ENCODE results near the gene TCF4.
A peak's percentile ranks its signal among the peaks of the same experiment; 100 is the strongest.

Gene TCF4

DNA sequence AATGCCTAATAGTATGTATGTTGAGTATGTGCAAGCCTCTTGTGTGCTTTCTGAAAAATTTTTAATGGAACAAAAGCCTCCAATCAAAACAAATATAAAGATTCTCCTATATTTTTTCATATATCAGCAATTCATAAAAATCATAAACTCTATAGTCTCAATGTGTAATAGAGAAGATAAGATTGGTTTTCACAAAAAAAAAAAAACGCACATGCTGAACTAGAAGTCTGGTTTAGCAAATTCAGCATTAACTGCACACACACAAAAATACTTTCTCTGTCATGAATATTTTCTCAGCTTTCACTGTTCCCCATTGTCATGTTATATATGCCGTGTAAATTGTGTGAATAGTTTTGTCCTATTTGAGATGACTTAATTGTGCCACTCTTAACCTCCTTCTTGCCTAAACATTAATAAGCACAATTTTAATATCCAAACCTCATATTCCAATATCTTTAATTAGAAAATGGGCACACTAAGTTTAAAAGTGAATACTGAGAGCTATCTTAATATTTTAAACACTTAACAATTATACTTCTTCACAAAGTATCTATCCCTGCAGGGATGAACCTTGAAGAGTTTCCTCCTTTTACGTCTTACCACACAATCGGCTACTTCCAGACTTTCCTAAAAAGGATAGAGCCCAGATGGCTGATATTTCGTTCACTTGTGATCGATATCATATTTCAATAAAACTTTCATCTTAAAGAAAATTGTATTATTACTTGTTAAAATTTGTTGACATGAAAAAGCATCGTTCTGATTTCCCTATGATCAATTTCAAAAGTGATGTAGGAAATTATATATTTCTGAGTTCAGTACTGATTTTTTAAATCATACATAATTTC lies 242.7 kb downstream of the TCF4 start (continued):
- TF ChIP-seq ZNF140 (tag by site-specific recombination; IDR thresholded peaks at IDR 0.05): no peak

GRCh38 chr18:55343396-55344073 lies 244.5 kb downstream of the TCF4 start:
- Histone ChIP-seq H3K4me1 (ENCODE audit: control insufficient read depth, insufficient read depth, low read length) (peaks cover 8% of the 10 kb centered on the region; the same call in 1 of the 2 replicates), H3K4me3 (ENCODE audit: low read depth, low read length) (no peak overlapping the region), H3K36me3 (ENCODE audit: control insufficient read depth in 2 of 2, insufficient read depth in 1 of 2, low read length in 2 of 2) (no peaks in the 10 kb centered on the region), H3K9me3 (ENCODE audit: control insufficient read depth, insufficient read depth, low read depth, low read length) (no peaks in the 10 kb centered on the region), H3K27ac (ENCODE audit: extremely low read depth, low read depth, low read length) (no peak overlapping the region)
- ChIA-PET CTCF (interaction anchor here (0.6 to 2.2 kb wide), 15 partner anchors 9 to 1233 kb away, joined by 3 to 7 read pairs (median 4); no protein-coding TSS in a partner anchor), POLR2A (no interaction called here)
- no peak for TF ChIP-seq ZFHX2 (tag by site-specific recombination; conservative IDR thresholded peaks at IDR 0.05)
- TF ChIP-seq, protein P1, sequence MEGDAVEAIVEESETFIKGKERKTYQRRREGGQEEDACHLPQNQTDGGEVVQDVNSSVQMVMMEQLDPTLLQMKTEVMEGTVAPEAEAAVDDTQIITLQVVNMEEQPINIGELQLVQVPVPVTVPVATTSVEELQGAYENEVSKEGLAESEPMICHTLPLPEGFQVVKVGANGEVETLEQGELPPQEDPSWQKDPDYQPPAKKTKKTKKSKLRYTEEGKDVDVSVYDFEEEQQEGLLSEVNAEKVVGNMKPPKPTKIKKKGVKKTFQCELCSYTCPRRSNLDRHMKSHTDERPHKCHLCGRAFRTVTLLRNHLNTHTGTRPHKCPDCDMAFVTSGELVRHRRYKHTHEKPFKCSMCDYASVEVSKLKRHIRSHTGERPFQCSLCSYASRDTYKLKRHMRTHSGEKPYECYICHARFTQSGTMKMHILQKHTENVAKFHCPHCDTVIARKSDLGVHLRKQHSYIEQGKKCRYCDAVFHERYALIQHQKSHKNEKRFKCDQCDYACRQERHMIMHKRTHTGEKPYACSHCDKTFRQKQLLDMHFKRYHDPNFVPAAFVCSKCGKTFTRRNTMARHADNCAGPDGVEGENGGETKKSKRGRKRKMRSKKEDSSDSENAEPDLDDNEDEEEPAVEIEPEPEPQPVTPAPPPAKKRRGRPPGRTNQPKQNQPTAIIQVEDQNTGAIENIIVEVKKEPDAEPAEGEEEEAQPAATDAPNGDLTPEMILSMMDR (tag by site-specific recombination; IDR thresholded peaks at IDR 0.05): peak; percentile 22; the same call in 1 of the 2 replicates
- peak; percentile 16 for TF ChIP-seq ZNF654 (tag by site-specific recombination; IDR thresholded peaks at IDR 0.05; ENCODE audit: low read depth)
- TF ChIP-seq, protein P2, sequence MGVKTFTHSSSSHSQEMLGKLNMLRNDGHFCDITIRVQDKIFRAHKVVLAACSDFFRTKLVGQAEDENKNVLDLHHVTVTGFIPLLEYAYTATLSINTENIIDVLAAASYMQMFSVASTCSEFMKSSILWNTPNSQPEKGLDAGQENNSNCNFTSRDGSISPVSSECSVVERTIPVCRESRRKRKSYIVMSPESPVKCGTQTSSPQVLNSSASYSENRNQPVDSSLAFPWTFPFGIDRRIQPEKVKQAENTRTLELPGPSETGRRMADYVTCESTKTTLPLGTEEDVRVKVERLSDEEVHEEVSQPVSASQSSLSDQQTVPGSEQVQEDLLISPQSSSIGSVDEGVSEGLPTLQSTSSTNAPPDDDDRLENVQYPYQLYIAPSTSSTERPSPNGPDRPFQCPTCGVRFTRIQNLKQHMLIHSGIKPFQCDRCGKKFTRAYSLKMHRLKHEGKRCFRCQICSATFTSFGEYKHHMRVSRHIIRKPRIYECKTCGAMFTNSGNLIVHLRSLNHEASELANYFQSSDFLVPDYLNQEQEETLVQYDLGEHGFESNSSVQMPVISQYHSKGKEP (tag by site-specific recombination; IDR thresholded peaks at IDR 0.05): 0 out of 2 replicates have a peak, but pooled peaks have one; percentile 8
- TF ChIP-seq TCF7L2 (IDR thresholded peaks at IDR 0.05; ENCODE audit: borderline replicate concordance, low read depth, low read length): no peak

DNA sequence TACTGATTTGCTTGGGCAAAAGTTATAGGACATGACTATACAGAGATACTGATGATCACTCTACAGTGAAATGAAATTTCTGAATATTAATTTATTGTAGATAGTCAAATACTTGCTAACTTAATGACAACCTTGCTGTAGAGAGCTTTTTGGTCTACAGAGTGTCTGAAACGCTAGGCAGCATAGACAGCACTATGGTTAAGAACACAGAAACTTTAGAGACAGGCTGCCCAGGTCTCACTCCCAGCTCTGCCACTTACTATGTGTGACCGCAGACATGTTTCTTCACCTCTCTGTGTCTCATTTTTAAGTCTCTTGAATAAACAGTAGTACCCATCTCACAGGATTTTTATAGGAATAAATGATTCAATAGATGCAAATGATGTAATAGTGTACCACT lies 247.0 kb downstream of the TCF4 start:
- TF ChIP-seq, protein P1 (tag by site-specific recombination; IDR thresholded peaks at IDR 0.05): no peak
- TF ChIP-seq GLI2 (tag by site-specific recombination; IDR thresholded peaks at IDR 0.05; ENCODE audit: borderline replicate concordance, low read depth) (no peak), WT1 (tag by site-specific recombination; IDR thresholded peaks at IDR 0.05) (no peak), AEBP2 (tag by site-specific recombination; IDR thresholded peaks at IDR 0.05; ENCODE audit: borderline replicate concordance) (no peak), ZBTB10 (tag by site-specific recombination; IDR thresholded peaks at IDR 0.05) (no peak), REPIN1 (tag by site-specific recombination; IDR thresholded peaks at IDR 0.05; ENCODE audit: low read depth) (no peak), ZNF335 (tag by site-specific recombination; conservative IDR thresholded peaks at IDR 0.05) (no peak), ZFP69B (tag by site-specific recombination; IDR thresholded peaks at IDR 0.05) (no peak)
- no peaks in the 10 kb centered on the region for H3K36me3 ChIP-seq (ENCODE audit: control insufficient read depth in 2 of 2, insufficient read depth in 1 of 2, low read length in 2 of 2)
- POLR2A ChIA-PET: no interaction called here
- CTCF ChIA-PET: interaction anchor here (1.2 kb wide), 1 partner anchor 106 kb away, joined by 3 read pairs; no protein-coding TSS in a partner anchor
- peaks cover 6% of the 10 kb centered on the region; the same call in 1 of the 2 replicates for H3K4me1 ChIP-seq (ENCODE audit: control insufficient read depth, insufficient read depth, low read length)
- no peak overlapping the region for H3K27ac ChIP-seq (ENCODE audit: extremely low read depth, low read depth, low read length)
- H3K9me3 ChIP-seq (ENCODE audit: control insufficient read depth, insufficient read depth, low read depth, low read length): no peaks in the 10 kb centered on the region
- H3K4me3 ChIP-seq (ENCODE audit: low read depth, low read length): no peak overlapping the region
